ENCODE data around the gene PTGES3.

GRCh38 chr12:56724972-56725722 is 37.1 kb upstream of the PTGES3 start, which contains the start of gene NACA:
- no peak for TF ChIP-seq CTCF (IDR thresholded peaks at IDR 0.05; ENCODE audit: low read length)
- no peak for TF ChIP-seq EZH2 (IDR thresholded peaks at IDR 0.05; ENCODE audit: borderline replicate concordance, low read length)

All from OCI-LY1 (cell line).